ENCODE data around the gene ROCK2.
"Not testable (repeated sequence)": the region's sequence is repeated elsewhere in the genome, so short reads cannot be mapped to it uniquely, and the experiment has no call there.

The ROCK2 gene

DNA sequence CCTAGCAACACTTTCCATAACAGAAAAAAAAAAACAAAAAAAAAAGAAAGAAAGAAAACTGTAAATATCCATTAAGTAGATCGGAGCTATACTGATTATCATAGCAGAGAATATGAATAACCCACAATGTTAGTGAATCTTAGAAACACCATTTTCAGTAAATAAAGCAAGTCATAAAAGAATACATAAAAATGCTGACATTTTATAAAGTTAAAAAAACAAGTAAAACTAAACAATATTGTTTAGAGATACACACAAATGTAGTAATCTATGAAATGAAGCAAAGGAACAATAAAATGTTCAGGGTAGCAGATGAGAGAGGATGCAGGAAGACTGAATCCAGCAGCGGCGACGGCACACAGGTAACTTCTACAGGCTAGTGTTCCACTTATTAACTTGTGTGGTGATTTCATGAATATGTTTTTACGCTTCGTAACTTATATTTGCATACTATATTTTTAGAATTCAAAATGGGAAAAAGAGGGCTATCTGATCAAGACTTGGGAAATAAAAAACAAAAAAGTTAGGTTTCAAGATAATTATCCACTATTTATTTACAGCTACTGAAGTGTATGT lies 4.8 kb downstream of the ROCK2 start:
- Histone ChIP-seq H3K9ac (ENCODE audit: low read depth, low read length) (no peak overlapping the region), H3K9me3 (ENCODE audit: control insufficient read depth, insufficient read depth, low read length) (no peaks in the 10 kb centered on the region), H3K4me1 (ENCODE audit: insufficient read depth, low read length) (peaks cover 11% of the 10 kb centered on the region; the same call in 1 of the 2 replicates), H3K36me3 (ENCODE audit: insufficient read depth, low read length) (no peaks in the 10 kb centered on the region)

DNA sequence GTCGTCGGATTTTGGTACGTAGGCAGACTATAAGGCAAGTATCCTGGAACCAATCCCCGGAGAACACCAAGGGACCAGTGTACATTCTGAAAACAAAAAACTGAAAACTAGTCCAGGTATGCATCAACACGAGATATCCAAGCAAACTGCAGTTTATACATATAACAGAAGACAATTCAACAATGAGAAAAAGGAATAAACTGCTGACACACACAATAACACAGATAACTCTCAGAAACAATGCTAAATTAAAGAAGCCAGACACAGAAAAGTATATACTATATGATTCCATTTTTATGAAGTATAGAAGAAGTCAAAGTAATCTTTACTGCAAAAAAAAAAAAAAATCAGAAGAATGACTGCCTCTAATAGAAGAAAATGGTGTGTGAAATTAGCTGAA lies 5.9 kb downstream of the ROCK2 start:
- Histone ChIP-seq H3K4me1 (ENCODE audit: insufficient read depth, low read length) (peaks cover 11% of the 10 kb centered on the region; the same call in 1 of the 2 replicates), H3K9ac (ENCODE audit: low read depth, low read length) (no peak overlapping the region), H3K9me3 (ENCODE audit: control insufficient read depth, insufficient read depth, low read length) (no peaks in the 10 kb centered on the region), H3K36me3 (ENCODE audit: insufficient read depth, low read length) (no peaks in the 10 kb centered on the region)

DNA sequence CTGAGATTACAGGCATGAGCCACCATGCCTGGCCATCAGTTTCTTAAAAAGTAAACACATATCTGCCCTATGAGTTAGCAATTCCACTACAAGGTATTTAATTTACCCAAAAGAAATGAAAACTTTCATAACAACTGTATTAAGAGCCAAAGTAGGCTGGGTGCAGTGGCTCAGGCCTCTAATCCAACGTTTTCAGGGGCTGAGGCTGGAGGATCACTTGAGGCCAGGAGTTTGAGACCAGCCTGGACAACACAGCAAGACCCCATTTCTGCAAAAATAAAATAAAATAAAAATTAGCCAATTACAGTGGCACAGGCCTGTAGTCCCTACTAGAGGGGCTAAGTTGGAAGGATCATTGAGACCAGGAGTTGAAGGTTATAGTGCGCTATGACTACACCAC lies 6.5 kb downstream of the ROCK2 start:
- no peak overlapping the region for H3K9ac ChIP-seq (ENCODE audit: low read depth, low read length)

DNA sequence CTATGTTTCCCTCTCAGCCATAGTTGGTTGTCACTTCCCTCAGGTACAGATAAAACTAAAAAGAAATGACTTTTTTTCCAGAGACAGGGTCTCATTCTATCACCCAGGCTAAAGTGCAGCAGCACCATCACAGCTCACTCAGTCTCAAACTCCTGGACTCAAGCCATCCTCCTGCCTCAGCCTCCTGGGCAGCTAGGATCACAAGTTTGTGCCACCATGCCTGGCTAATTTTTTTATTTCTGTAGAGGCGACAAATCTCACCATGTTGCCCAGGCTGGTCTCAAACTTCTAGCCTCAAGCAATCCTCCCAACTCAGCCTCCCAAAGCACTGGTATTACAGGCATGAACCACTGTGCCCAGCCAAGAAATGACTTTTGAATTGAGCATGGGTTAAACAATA lies 8.2 kb downstream of the ROCK2 start:
- Histone ChIP-seq H3K4me1 (ENCODE audit: insufficient read depth, low read length) (peaks cover 6% of the 10 kb centered on the region; the same call in 1 of the 2 replicates), H3K36me3 (ENCODE audit: insufficient read depth, low read length) (no peaks in the 10 kb centered on the region), H3K9ac (ENCODE audit: low read depth, low read length) (no peak overlapping the region), H3K9me3 (ENCODE audit: control insufficient read depth, insufficient read depth, low read length) (no peaks in the 10 kb centered on the region; the same call in 1 of the 2 replicates)

More for the DNA sequence above, 6.5 kb downstream of the ROCK2 start:
- H3K9me3 ChIP-seq (ENCODE audit: control insufficient read depth, insufficient read depth, low read length): no peaks in the 10 kb centered on the region
- H3K4me1 ChIP-seq (ENCODE audit: insufficient read depth, low read length): peaks cover 11% of the 10 kb centered on the region; the same call in 1 of the 2 replicates
- H3K36me3 ChIP-seq (ENCODE audit: insufficient read depth, low read length): no peaks in the 10 kb centered on the region

DNA sequence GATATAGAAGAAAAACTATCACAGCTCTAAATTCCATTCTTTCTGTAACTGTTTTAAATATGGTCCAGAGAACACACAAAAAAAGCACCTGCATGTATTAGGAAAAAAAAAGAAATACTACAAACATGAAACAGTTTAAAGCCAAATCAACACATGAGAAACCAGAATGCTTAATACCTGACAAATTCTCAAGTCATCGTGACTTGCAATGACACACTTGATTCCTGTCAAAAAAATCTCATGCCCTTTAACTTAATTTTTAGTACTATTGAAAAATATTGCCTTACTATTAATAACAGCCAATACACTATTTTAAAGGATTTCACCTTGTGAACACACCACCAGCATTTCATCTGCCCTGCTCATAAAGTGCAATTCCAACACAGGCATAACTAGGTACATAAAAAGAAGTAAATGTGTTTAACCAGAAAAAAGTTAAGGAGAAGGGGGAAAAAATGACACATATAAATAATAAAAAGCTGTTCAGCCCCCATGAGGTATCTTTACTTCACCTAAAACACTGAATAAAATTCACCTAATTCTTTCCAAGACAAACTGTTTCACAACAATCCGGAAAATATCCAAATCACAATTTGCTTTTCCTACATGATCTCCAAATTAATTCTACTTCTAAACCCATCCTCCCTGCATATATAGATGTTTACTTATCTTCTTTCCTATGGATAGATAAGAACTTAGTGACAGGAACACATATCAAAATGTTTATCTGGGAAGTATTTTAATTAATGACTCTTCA lies 10.8 kb downstream of the ROCK2 start:
- Histone ChIP-seq H3K36me3 (ENCODE audit: insufficient read depth, low read length) (no peaks in the 10 kb centered on the region), H3K9me3 (ENCODE audit: control insufficient read depth, insufficient read depth, low read length) (no peaks in the 10 kb centered on the region; the same call in 1 of the 2 replicates), H3K9ac (ENCODE audit: low read depth, low read length) (no peak overlapping the region), H3K4me1 (ENCODE audit: insufficient read depth, low read length) (no peaks in the 10 kb centered on the region)

DNA sequence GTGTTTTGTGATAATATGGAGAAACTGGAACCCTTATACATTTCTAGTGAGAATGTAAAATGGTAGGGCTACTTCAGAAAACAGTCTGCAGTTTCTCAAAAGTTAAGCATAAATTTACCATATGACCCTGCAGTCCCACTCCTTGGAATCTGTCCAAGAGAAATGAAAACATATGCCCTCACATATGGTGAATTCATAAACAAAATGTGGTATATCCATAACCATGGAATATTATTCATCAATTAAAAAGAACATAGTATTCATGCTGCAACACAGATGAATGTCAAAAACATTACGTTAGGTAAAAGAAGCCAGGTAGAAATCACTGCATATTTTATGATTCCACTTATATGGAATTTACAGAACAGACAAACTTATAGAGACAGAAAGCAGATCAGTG lies 11.8 kb downstream of the ROCK2 start:
- H3K4me1 ChIP-seq (ENCODE audit: insufficient read depth, low read length): no peaks in the 10 kb centered on the region
- no peaks in the 10 kb centered on the region; the same call in 1 of the 2 replicates for H3K9me3 ChIP-seq (ENCODE audit: control insufficient read depth, insufficient read depth, low read length)
- H3K9ac ChIP-seq (ENCODE audit: low read depth, low read length): no peak overlapping the region
- H3K36me3 ChIP-seq (ENCODE audit: insufficient read depth, low read length): no peaks in the 10 kb centered on the region

DNA sequence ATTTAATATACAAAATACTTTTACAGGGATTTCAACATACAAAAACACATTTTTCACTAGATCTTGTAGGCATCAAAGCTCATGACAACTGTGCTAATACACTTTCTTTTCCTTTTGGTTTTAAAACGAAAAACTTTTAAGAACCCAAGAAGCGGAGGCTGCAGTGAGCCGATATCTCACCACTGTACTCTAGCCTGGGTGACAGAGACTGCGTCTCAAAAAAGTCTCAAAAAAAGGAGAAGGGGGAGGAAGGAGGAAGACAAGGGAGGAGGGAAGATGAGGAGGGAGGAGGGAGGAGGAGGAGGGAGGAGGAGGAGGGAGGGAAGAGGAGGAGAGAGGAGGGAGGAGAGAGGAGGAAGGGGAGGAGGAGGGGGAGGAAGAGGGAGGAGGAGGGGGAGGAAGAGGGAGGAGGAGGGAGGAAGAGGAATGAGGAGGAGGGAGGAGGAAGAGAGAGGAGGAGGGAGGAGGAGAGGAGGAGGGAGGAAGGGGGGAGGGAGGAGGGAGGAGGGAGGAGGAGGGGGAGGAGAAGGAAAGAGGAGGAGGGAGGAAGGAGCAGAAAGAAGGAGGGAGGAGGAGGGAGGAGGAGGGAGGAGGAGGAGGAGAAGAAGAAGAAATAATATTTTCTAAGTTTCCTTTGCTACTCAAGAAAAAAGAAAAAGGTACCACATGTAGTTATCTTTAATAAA lies 13.8 kb downstream of the ROCK2 start:
- Histone ChIP-seq H3K36me3 (ENCODE audit: insufficient read depth, low read length) (no peaks in the 10 kb centered on the region), H3K9me3 (ENCODE audit: control insufficient read depth, insufficient read depth, low read length) (no peaks in the 10 kb centered on the region; the same call in 1 of the 2 replicates), H3K9ac (ENCODE audit: low read depth, low read length) (no peak overlapping the region), H3K4me1 (ENCODE audit: insufficient read depth, low read length) (peaks cover 10% of the 10 kb centered on the region; the same call in 1 of the 2 replicates)

DNA sequence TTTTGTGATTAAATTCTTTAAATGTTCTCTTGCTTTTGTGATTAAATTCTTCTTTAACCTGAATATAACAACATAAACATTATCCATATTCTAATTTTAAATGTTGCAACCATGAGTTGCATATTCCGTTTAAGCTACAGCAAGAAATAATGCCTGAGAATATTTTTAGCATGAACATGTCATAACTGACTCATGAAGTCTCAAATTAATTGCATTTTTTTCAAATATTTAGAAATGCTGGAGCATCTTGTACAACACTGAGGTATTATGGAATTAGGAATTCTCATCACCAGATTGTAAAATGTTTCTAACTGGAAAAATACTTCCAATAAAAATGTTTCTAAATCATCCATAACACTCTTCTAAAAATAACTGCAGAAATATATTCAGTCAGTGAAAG lies 14.7 kb downstream of the ROCK2 start:
- H3K4me1 ChIP-seq (ENCODE audit: insufficient read depth, low read length): peaks cover 10% of the 10 kb centered on the region; the same call in 1 of the 2 replicates

DNA sequence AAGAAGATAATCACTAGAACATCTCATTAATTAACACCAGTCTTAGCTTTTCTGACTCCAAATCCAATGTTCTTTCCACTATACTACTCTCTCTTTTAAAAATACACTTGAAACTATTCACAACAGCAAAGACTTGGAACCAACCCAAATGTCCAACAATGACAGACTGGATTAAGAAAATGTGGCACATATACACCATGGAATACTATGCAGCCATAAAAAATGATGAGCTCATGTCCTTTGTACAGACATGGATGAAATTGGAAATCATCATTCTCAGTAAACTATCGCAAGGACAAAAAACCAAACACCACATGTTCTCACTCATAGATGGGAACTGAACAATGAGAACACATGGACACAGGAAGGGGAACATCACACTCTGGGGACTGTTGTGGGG lies 15.9 kb downstream of the ROCK2 start:
- H3K9ac ChIP-seq (ENCODE audit: low read depth, low read length); H3K36me3 ChIP-seq (ENCODE audit: insufficient read depth, low read length); H3K9me3 ChIP-seq (ENCODE audit: control insufficient read depth, insufficient read depth, low read length): not testable (repeated sequence)
- peaks cover 10% of the 10 kb centered on the region; the same call in 1 of the 2 replicates for H3K4me1 ChIP-seq (ENCODE audit: insufficient read depth, low read length)

More for the DNA sequence above, 14.7 kb downstream of the ROCK2 start:
- Histone ChIP-seq H3K9me3 (ENCODE audit: control insufficient read depth, insufficient read depth, low read length) (no peaks in the 10 kb centered on the region; the same call in 1 of the 2 replicates), H3K9ac (ENCODE audit: low read depth, low read length) (no peak overlapping the region), H3K36me3 (ENCODE audit: insufficient read depth, low read length) (no peaks in the 10 kb centered on the region)

DNA sequence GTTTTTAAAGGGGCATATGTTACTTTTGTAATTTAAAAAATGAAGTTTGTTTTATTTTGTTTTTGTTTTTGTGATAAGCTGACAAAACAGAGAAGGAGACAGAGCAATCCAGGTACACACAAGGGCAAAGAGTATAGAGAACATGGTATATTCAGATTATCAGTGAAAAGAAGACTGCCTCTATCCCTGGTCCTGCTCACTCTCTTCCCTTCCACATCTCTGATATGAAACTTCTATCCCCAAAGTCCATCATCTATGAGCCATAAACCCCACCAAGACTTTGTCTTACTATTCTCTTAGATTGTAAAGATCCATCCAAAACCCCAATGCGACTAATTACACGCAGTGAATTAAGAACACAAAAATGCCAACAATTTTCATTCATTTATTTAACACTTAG lies 16.6 kb downstream of the ROCK2 start:
- peaks cover 10% of the 10 kb centered on the region; the same call in 1 of the 2 replicates for H3K4me1 ChIP-seq (ENCODE audit: insufficient read depth, low read length)
- H3K9me3 ChIP-seq (ENCODE audit: control insufficient read depth, insufficient read depth, low read length): no peaks in the 10 kb centered on the region; the same call in 1 of the 2 replicates
- no peaks in the 10 kb centered on the region for H3K36me3 ChIP-seq (ENCODE audit: insufficient read depth, low read length)
- H3K9ac ChIP-seq (ENCODE audit: low read depth, low read length): no peak overlapping the region

DNA sequence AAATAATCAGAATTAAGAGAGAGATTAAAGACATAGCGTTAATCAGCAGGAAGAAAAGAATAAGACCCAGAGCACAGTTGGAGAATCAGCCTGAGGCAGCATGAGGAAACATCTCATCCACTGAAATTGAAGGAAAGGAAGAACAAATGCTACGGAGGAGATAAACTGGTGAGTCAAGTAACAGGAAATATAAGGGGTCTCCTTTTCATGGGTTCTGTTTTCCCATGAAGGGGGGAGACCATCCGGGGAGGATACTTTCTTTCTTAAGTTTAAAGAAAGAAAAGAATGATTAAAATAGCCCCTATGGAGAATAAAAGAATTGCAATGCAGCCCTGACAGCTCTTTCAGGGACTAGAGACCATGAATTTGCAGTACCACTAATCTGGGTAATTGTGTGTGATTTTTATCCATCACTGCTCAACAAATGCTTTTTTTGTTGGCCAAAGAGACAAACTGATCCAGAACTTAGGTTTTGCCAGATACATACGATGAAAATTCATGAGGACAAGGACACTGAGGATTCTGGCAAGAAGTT lies 17.7 kb downstream of the ROCK2 start:
- Histone ChIP-seq H3K9ac (ENCODE audit: low read depth, low read length) (no peak overlapping the region), H3K4me1 (ENCODE audit: insufficient read depth, low read length) (peaks cover 10% of the 10 kb centered on the region; the same call in 1 of the 2 replicates), H3K9me3 (ENCODE audit: control insufficient read depth, insufficient read depth, low read length) (no peaks in the 10 kb centered on the region)

DNA sequence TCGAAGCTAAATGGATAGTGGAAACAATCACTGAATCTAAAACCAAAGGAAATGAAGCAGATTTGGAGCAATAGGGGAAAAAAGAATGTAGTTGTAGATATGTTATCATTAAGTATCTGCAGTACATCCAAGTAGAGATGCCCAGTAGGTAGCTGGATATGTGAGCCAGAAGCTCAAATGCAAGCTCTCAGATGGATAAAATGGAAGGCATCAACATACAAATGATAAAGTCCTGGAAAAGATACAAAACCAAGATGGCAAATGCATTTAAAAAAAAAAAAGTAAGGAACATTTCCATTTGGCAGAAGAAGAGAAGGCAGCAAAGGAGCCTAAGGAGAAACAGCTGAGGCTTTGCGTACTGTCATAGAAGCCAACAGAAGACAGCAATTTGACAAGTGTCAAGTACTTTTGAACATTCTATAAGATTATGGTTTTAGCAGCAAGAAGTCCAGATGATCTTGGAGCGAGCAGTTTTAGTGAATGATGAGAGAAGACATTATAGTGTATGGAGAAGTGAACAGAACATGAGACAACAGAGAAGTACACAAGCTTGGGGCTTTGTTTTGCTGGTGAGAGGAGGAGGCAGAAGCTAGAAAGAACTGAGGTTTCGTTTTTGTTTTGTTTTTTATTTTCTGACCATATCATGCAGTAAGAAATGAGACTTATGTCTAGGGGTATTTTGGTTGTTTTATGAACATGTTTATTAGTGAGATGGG lies 18.3 kb downstream of the ROCK2 start:
- Histone ChIP-seq H3K9me3 (ENCODE audit: control insufficient read depth, insufficient read depth, low read length) (no peaks in the 10 kb centered on the region), H3K36me3 (ENCODE audit: insufficient read depth, low read length) (no peaks in the 10 kb centered on the region), H3K4me1 (ENCODE audit: insufficient read depth, low read length) (peaks cover 10% of the 10 kb centered on the region; the same call in 1 of the 2 replicates), H3K9ac (ENCODE audit: low read depth, low read length) (no peak overlapping the region)

More for the DNA sequence above, 17.7 kb downstream of the ROCK2 start:
- H3K36me3 ChIP-seq (ENCODE audit: insufficient read depth, low read length): no peaks in the 10 kb centered on the region

DNA sequence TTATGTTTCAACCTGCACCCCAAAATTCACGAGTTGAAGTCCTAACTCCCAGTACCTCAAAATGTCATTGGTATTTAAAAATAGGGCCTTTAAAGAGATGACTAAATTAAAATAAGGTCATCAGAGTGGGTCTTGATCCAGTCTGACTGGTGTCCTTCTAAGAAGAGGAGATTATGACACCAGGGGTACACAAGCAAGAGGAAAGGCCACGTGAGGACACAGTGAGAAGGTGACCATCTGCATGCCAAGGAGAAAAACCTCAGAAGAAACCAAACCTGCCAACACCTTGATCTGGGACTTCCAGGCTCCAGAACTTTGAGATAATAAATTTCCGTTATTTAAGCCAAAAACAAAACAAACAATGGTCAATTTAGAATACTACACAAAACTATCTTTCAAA lies 22.6 kb downstream of the ROCK2 start:
- Histone ChIP-seq H3K36me3 (ENCODE audit: insufficient read depth, low read length) (no peaks in the 10 kb centered on the region), H3K9ac (ENCODE audit: low read depth, low read length) (no peak overlapping the region), H3K9me3 (ENCODE audit: control insufficient read depth, insufficient read depth, low read length) (no peaks in the 10 kb centered on the region), H3K4me1 (ENCODE audit: insufficient read depth, low read length) (peaks cover 4% of the 10 kb centered on the region; the same call in 1 of the 2 replicates)

Measured in ES-I3 (cell line).